T1000 (cell line): ENCODE data around the gene AKAP13.

Source experiments
- DNase-seq: peaks from one replicate; lab custom pipeline; 2025; ENCODE audit warnings: mixed read lengths; lab: John Stamatoyannopoulos, UW

The AKAP13 gene

DNA sequence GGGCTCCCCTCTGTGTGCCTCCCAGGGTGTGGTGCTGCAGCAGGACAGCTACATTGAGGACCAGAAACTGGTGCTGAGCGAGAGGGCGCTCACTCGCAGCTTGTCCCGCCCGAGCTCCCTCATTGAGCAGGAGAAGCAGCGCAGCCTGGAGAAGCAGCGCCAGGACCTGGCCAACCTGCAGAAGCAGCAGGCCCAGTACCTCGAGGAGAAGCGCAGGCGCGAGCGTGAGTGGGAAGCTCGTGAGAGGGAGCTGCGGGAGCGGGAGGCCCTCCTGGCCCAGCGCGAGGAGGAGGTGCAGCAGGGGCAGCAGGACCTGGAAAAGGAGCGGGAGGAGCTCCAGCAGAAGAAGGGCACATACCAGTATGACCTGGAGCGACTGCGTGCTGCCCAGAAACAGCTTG lies 360.6 kb downstream of the AKAP13 start:
- DNase-seq, result no peak

DNA sequence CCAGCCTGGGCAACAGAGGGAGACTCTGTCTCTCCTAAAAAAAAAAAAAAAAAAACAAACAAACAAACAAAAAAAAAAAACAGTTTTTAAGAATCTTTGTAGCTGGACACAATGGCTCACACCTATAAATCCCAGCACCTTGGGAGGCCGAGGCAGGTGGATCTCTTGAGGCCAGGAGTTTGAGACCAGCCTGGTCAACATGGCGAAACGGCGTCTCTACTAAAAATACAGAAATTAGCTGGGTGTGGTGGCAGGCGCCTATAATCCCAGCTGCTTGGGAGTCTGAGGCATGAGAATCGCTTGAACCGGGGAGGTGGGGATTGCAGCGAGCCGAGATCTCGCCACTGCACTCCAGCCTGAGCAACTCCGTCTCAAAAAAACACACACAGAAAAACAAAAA lies 361.3 kb downstream of the AKAP13 start:
- no peak for DNase-seq

DNA sequence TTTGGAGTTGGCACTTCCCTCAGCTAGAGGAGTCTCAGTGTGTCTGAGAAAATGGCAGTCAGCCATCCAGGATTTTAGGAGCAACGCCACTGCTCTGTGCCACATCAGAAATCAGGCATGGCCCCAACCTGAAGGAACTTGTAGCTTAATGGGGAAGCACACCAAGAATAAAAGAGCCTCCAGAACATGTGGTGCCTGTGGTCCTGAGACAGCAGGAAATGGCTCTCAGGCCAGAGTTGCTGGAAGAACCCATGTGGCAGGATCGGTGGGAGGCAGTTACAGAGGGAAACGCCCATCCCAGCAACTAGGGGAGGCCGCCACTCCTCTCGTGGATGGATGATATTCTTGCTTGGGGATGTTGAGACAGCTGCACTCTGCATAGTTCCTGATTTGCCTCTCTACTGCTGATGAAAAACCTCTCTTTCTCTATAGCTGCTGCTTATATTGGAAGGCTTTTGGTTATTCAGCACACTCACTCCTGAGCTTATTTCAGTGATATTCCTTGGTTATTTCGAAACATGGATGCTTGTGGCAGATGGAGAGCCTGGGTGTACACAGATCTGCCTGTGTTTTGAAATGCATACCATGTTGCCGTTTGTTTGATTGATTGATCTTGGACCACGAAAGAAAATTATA lies 361.9 kb downstream of the AKAP13 start:
- DNase-seq, result no peak

DNA sequence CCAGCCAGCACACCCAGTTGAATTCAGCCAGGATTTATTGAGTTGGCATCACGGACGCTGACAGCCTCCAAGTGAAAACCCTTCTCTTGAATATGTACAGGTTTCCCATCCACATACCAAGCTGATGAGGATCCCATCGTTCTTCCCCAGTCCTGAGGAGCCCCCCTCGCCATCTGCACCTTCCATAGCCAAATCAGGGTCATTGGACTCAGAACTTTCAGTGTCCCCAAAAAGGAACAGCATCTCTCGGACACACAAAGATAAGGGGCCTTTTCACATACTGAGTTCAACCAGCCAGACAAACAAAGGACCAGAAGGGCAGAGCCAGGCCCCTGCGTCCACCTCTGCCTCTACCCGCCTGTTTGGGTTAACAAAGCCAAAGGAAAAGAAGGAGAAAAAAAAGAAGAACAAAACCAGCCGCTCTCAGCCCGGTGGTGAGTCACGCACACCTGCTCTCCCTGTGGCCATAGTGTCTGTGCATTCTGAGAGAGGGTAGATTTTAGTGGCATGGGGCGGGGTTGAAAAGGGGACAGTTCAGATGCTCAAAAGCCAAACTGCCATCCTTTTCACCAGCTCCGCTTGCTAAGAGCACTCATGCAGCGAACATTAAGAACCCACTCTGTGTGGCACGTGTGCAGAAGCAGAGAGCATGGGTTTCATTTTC lies 363.1 kb downstream of the AKAP13 start:
- no peak for DNase-seq

DNA sequence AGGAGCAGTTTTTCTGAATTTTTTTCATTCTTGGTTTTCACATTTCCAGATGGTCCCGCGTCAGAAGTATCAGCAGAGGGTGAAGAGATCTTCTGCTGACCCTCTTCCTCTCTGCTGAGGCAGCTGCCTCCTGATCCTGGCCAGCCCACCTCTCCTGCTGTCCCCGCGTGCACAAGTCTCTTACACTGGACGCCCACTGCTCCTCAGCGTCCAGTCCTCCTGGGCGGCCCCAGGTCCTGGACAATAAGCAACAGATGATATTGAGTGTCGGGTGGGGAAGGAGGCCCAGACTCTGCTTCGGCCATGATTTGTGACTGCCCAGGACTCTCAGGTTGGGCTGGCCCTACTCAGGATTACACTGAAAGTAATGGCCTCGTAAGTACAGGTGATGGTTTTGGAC lies 364.2 kb downstream of the AKAP13 start:
- no peak for DNase-seq

DNA sequence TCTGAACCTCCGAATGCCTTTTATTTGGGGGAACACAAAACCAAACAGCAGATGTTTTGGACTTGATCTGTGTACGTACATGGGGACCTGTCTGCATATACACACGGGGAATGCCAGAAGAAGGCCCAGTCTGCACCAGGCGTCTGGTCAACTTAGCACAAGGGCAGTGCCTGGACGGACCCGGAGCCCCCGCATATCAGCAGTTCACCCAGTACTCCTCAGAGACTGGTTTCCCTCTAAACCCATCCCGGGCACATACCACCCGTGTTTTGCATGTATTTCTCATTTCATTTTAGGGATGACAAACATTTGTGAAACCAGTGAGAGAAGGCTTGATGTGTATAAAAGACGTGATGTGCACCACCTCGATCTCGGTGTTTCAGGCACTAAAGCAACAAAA lies 364.6 kb downstream of the AKAP13 start:
- no peak for DNase-seq

DNA sequence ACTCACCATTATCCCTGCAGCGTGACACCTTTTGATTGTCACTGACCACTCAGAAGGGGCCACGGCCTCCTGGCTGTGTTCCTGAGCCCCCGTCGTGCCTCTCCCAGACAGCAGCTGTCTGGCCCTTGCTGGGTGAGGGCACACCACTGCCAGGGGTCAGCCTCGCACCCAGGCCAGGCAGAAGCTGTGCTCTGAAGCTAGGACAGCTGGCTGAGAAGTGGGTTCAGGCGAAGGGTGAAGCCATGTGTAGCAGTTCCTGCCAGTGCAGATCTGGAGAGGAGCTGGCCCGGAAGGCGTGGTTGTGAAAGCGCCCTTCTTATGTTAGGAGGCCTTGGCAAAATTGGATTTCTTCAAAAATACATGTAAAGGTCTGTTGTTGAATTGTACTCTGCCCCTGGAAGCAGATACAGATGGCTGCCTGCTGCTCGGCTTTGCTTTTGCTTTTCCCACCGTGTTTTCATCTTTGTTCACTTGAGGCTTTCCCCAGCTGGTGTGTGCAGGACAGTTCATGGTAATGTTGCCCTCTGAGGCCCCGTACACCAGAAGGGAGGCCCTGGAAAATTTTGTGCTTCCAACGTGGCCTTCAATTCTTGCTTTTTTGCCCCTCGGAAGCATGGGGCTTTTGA lies 365.2 kb downstream of the AKAP13 start:
- no peak for DNase-seq

DNA sequence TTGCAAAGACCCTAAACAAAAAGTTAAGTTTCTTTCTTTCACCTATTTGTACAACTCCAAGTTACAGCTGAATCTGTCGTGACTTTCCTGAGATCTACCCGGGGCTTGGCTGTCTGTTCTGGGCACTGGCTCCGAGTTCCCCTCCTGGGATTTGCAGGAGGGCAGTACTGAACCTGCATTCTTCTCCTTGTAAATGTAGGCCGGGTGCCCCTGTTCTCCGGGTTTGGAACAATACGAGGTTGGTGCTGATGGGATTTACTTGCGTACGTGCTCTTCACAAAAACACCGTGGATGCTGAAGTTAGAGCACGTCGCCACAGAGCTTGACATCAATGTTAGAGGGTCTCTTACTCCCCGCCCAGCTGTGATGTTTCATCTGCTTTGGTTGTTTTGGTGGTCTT lies 366.2 kb downstream of the AKAP13 start:
- DNase-seq, result no peak

DNA sequence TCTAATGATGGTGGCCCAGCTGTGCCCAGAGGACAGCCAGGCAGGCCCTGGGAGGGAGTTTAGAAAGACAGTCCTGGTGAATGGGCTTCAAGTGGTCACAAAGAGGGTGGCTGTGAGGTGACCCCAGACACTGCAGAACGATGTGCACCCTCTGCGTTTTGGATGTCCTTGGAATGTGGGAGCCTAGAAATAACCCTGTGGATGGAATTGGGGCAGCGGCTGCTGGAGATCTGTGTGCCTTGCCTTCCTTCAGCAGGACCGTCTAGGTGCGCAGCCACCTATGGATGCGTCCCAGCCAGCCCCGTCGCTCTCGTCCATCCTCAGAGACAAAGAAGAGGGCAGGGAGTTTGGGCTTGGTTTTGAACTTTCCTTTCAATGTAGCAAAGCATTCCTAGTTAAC lies 367.8 kb downstream of the AKAP13 start:
- no peak for DNase-seq

DNA sequence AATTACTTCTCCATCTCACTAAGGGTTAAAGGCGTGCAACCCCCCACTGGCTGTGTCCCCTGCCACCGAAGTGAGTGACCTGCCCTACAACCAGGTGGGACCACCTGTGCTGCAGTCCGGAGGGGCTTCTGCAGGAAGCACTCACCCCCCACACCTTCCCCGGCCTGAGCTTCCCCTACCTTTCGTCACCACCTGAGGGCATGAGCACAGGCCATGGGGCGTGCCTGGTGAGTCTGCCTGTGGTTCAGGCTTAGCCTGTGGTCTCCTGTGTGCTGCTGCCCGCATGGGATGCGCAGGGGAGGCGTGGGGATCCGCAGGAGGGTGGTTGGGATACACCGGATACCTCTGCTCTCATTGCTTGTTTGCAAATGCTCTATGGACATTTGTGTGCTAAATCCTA lies 368.3 kb downstream of the AKAP13 start:
- no peak for DNase-seq

DNA sequence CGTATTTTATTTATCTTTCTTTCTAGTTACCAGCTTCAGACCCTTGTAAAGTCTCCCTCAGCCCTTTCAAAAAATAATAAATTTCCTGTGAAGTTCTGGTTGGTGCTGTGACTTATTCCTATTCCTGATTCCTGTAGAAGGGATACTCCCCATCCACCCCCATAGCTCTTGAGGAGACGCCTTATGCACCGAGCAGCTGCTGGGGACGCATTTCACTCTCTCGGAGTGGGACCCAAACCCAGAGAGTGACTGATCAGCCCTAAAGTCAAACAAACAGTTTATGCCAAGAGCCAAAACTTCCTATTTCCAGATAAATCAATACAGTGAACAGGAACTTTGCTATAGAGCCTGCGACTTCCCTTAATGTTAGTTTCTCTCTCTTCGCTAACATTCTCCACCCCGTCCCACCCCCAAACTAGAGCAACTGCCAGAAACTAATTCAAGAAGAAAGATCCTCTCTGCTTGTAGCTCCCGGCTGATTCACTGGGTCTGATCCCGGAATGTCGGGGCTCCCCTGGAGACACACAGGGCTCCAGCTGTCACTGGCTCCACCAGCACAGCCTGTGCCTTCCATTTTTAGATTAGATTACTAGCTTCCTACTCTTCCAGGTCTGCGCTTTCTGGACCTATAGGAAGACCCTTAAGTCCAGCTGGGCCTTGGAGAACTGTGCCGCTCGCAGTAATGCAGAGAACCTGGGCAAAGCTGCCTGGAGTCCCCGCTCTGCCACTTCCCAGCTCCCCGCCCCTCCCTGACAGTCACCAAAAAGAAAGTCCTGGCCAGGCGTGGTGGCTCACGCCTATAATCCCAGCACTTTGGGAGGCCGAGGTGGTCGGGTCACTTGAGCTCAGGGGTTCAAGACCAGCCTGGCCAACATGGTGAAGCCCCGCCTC lies 369.1 kb downstream of the AKAP13 start:
- DNase-seq, result no peak

DNA sequence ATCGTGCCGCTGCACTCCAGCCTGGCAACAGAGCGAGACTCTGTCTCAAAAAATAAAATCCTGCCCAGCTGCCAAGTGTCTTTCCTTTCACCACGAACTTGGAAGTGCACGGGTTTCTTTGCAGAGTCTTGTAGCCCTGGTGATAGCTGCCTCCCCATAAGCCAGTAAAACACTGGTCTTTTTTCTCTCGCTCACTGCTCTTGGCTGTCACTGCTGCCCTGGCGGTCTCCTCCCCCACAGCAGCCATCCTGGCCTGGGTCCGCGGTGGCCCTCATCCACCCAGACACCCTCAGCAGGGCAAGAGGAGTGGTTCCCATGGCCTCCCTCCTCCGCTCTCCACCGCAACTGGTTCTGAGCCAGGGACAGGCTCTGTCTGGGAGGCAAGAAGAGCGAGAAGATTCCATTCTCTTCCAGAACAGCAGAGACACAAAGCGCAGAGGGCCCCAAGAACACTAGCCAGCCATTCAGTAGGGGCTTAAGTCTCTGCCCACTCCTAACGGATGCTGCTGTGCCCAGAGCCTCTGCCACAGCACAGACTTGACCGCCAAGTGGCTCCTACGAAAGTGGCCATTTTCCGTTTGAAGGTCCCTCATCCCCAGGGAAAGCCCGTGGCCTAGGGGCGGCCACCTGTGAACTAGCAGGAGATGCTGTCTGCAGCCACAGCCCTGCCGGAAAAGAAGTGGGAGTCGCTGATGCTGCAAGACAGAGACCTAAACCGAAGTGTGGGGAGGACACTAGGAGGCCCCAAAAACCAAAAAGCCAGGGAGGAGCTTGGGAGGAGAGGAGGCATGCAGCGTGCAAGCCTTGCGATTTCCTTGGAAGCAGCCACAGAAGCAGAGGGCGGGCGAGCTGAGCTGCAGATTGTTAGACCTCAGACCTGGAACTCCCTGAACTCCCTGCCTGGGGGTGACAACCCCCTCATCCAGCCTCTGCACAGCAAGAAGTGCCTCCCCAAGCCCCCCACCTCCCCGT lies 370.2 kb downstream of the AKAP13 start:
- no peak for DNase-seq

DNA sequence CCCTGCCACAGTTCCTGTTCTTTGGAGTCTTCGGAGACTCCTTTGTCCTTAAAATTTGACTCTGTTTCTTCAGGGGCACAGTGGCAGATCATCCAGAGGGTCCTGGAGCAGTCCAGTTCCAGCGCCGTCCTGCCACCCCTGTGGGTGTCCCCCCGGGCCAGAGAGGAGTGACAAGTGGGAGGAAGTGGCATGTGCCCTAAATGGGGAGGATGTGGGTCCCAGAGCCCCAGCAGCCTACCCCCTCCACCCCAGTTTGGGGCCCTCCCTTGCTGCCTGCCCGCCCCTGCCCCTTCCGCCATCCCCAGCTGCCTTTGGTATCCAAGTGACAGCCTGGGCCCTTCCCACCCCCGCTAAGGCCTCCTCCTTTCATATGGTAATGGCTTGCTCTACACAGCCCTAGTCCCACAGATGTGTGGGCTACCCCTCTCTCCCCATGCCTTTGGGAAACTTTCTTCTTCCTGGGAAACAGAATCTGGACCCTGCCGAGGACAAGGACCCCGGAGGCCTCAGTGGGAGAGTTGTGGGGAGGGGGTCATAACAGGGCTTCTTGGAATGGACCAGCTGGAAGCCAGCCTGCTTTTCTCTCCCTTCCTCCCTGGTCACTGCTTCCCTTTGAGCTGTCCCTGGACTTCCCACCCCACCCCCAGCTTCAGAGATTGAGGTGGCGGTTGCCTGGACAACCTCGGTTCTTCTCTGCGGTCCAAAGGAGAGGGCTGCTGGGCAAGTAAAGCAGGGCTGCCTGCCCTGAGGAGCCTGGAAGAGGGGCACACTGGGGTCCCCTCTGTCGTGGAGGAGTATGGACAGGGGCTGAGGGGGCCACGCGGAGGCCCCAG lies 371.1 kb downstream of the AKAP13 start:
- DNase-seq, result no peak

DNA sequence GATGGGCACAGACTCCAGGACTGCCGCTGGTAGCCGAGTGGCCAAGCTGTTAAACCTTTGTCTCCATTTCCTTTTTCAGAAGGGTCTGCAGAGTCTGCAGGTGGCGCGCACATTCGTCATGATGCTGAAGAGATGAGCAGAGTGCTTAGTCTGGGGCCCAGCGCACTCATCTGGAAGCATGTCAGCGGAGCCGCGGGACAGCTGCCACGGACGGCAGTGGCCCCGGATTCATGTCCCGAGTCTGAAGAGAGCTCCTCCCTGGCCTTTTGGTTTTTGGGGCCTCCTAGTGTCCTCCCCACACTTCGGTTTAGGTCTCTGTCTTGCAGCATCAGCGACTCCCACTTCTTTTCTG lies 371.7 kb downstream of the AKAP13 start:
- DNase-seq, result no peak

DNA sequence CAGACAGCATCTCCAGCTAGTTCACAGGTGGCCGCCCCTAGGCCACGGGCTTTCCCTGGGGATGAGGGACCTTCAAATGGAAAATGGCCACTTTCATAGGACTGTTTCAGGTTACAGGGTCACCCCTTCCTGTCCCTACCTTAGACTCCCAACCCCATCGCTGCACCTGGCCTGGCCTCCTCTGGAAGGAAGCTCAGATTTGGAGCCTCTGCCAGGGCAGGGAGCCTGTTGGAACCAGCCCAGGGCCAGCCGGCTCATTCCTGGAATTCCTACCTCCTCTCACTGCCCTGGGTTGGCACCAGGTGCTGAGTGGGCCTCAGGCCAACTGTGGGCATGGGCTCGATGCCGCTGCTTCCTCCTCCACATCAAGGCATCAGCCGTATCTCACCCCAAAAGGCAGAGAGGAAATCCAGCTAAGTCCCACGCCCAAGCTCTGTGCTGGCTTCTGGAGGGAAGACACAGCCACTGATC lies 372.1 kb downstream of the AKAP13 start:
- no peak for DNase-seq

DNA sequence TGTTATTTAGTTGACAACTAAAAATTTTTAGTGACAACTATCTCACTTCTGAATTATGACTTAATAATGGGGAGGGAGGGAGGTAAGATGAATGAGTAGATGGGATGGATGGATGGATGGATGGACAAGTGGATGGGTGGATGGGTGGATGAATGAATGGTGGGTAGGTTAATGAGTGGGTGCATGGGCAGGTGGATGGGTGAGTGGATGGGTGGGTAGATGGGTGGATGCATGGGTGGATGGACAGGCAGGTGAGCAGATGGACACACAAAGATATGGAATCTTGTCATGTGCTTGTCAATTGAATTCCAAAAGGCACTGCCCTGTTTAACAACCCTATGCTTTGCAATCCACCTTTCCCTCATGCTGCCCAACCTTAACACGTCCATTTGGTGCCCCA lies 372.9 kb downstream of the AKAP13 start:
- no peak for DNase-seq

DNA sequence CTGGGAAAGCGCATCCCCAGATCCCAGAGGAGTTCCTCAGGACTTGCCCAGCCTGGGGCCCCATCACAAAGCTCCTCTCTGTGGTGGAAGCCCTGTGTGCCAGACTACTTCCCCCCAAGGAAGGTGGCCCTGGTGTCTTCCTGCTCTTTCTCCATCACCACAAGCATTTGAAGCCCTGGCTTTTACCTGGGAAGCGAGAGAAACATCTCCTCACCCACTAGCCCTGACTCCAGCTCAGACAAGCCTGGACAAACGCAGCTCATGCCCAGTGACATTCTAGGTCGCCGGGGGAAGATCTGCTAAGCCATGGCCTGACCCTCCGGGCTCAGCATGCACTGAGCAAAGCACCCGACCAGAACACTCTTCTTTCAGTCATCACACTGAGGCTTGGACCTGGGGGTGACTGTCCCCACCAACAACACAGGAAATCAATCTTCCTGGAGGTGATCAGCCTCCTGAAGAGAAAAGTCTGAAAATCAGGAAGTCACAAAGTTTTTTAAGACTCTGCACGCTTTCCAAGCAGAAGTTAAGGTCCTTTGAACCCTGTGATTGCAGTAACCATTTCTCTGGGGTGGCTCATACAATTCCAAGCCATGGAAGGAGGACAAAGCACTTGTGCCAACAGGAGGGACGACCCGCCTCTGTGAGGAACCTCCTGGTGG lies 373.5 kb downstream of the AKAP13 start:
- no peak for DNase-seq

DNA sequence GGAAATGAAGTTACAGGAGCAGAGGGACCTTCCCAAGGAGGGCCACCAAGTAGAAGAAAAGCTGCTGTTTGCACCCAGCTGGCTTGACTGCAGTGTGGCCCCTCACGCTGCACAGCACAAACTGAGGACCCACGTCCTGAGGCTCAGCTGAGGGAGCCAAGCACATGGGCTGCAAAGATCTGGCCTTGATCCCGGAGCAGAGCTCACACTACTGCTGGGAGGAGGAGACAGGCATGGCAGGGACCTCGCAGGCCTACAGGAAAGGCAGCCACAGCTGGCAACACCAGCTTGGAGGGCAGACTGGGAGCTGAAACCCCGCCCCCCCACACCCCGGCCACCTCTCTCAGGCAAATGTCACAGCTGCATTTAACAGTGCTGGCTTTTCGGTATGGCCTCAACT lies 374.6 kb downstream of the AKAP13 start:
- DNase-seq, result no peak

DNA sequence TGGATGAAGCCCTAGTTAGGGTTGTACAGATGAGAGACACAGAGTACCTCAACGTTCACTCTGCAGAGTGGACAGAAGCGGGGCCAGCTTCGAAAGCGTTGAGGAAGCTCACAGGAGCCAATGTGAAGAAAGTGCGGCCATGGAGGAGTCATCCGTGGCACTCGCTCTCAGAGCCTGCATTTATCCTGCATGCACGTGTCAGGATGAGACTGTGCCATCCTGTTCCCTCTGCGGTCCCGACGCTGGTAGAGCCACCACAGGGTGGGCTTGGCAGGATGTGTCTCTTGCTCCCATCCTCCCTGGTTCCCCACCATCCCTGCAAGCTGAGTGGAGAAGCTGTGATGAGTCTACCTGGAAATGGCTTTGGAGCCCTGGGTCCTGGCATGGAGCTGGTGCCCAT lies 375.1 kb downstream of the AKAP13 start:
- DNase-seq, result no peak

DNA sequence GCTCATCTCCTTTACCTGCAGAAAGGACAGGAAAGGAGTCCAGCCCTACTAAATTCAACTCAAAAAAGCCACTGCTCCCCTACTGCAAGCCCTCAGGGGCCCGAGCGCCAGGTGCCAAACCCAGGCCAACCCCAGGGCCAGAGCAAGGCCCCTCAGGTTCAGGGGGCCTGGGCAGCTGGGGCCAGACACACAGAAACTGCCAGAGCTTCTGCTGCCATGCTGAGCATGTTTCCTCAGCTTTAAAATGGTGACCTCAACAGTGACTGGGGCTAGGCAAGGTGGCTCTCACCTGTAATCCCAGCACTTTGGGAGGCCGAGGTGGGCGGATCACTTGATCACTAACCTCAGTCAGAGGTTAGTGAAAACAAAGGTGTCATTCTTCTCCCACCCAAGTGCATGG lies 375.5 kb downstream of the AKAP13 start:
- DNase-seq, result no peak
